Measurements from ENCODE around the gene NUFIP2. TPM values are rescaled to one million over a fixed set of nuclear protein-coding genes. Genes with fewer than 3 reads are reported as not detected.

Gene NUFIP2
- polyA plus RNA-seq, 1 donor from 2014 or later: 14.4 TPM

DNA sequence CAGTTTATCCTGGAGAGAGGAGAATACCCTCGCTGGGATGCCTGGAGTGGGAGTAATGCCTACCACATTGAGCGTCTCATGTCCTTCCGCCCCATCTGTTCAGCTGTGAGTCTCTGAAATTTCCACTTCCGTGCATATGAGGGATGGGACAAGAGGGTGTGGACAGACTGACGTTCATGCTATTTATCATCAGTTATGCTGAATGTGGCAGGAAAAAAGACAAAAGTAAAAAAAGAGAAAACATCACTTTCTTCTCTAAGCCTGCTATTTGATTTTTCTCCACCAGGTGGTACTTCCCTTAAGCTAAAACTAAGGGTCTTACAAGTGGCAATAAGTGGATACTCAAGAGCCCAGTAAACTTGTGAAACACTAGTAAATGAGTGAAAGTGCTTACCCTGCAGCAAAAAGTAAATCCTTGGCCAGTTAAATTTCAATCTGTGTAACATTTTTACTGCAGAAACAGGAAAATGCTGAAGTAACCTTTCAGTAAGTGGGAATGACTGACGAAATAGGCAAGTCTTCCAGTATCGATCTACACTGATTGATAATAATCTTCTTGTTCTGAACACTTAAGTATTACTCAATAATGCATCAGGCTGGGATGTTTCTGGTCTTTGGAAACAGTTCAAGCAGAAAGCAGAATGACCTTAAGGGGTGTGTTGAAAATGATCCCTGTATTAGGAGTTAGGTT, 41.7 kb downstream of the NUFIP2 start:
- Mint-ChIP-seq H3K4me1 (peaks cover 11 to 27% (median 13%) of the 10 kb centered on the region in 3 donors), H3K4me3 (no peak overlapping the region), H3K9me3 (no peaks in the 10 kb centered on the region), H3K27me3 (no peaks in the 10 kb centered on the region), H3K27ac (peak overlapping the region in 2 of 3 donors; percentile 14 to 28), H3K36me3 (no peaks in the 10 kb centered on the region)

DNA sequence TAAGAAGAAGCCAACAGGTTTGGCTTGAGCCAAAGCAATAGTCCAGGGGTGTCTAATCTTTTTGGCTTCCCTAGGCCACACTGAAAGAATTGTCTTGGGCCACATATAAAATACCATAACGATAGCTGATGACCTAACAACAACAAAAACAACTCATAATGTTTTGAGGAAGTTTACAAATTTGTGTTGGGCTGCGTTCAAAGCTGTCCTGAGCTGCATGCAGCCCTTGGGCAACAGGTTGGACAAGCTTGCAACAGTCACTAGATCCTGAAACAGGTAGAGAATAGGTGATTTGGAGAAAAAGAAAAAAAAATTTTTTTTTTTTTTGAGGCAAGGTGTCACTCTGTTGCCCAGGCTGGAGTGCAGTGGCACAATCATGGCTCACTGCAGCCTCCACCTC, 42.8 kb downstream of the NUFIP2 start:
- Mint-ChIP-seq H3K36me3 (no peaks in the 10 kb centered on the region), H3K4me1 (peaks cover 13 to 21% (median 13%) of the 10 kb centered on the region in 3 donors), H3K27me3 (no peaks in the 10 kb centered on the region), H3K27ac (peak overlapping the region in 1 of 3 donors; percentile 79), H3K9me3 (no peaks in the 10 kb centered on the region), H3K4me3 (no peak overlapping the region)

DNA sequence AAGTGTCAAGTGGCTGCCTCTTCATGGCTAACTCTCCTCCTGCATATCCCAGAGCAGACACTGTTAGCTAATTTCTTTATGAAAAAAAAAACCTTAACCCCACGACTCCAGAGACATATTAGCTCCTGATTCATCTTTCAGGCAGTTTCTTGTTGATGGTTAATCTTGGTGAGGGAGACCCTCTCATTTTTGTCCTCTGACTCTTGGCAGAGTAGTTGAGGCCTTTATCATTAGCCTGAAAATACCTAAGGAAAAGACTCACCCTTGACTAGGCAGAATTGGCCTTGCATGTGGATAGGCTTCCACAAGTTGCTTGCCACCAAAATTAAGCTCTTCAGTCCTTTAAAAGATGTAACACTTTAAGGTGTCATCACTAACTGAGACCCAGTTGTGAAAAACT, 43.3 kb downstream of the NUFIP2 start:
- no peaks in the 10 kb centered on the region for H3K27me3 Mint-ChIP-seq
- H3K4me3 Mint-ChIP-seq: no peak overlapping the region
- no peaks in the 10 kb centered on the region for H3K36me3 Mint-ChIP-seq
- H3K27ac Mint-ChIP-seq: peak overlapping the region in 1 of 3 donors; percentile 6
- H3K9me3 Mint-ChIP-seq: no peaks in the 10 kb centered on the region
- peaks cover 12 to 17% (median 13%) of the 10 kb centered on the region in 3 donors for H3K4me1 Mint-ChIP-seq

DNA sequence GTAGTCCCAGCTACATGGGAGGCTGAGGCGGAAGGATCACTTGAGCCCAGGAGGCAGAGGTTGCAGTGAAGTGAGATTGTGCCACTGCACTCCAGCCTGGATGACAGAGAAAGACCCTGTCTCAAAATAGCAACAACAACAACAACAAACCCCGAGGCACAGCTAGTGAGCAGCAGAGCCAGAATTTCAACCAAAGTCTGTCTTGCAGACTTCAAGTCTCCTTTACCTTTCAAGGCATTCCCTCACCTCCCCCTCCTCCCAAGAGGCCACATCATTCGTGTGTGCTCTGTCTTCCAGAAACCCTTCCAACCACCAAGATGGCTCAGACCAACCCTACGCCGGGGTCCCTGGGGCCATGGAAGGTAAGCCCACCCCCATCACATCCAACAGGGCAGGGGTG, 45.1 kb downstream of the NUFIP2 start:
- no peak overlapping the region for H3K4me3 Mint-ChIP-seq
- H3K36me3 Mint-ChIP-seq: no peaks in the 10 kb centered on the region
- peaks cover 12 to 17% (median 13%) of the 10 kb centered on the region in 3 donors for H3K4me1 Mint-ChIP-seq
- no peaks in the 10 kb centered on the region for H3K9me3 Mint-ChIP-seq
- H3K27ac Mint-ChIP-seq: no peak overlapping the region
- H3K27me3 Mint-ChIP-seq: no peaks in the 10 kb centered on the region

DNA sequence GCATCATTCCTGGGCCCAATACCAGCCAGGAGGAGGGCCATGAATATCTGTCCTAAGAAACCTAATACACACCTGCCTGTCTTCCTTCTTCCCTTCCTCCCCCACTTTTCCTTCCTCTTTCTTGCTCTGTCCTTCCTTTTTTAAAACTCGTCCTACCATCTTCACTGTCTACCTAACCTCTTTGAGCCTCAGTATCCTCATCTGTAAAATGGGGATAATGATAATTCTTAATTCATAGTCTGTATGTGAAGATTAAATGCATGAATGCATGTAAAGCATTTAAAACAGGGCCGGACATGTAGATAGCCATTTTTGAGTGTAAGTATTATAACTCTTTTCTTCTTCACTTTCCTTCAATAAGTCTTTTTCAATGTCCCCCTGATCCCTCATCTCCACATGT, 46.7 kb downstream of the NUFIP2 start:
- H3K4me3 Mint-ChIP-seq: no peak overlapping the region
- no peaks in the 10 kb centered on the region for H3K9me3 Mint-ChIP-seq
- H3K36me3 Mint-ChIP-seq: no peaks in the 10 kb centered on the region
- peaks cover 7 to 14% (median 9%) of the 10 kb centered on the region in 3 donors for H3K4me1 Mint-ChIP-seq
- no peaks in the 10 kb centered on the region for H3K27me3 Mint-ChIP-seq
- peak overlapping the region in 1 of 3 donors; percentile 65 for H3K27ac Mint-ChIP-seq

DNA sequence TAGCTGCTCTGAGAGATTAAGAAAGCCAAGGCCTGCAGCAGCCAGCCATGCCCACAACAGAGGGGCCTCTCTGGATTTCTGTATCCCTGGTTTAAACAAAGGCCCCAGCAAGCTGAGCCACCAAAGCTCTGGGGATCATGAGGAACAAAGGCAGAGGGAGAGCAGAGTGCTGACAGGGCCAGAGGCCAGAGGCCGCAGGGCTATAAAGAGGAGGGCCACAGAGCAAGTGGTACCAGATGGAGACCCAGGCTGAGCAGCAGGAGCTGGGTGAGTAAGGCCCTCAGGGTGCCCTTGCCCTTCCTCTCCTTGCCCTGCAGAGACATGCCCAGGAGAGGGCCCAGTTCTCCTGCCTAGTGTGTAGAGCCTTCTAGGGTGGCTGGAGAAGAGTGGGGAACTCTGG, 47.3 kb downstream of the NUFIP2 start, which contains the start of gene CRYBA1:
Gene CRYBA1 (plus strand): TSS at position 232 of the 400 bp plus-strand sequence. CDS start 5 bp downstream, at position 237.
- H3K9me3 Mint-ChIP-seq: no peaks in the 10 kb centered on the region
- H3K27ac Mint-ChIP-seq: peak within 1 kb of the TSS in 1 of 3 donors; percentile 65
- H3K4me3 Mint-ChIP-seq: peak within 1 kb of the TSS in 1 of 4 donors; percentile 53
- no peaks in the 10 kb centered on the region for H3K27me3 Mint-ChIP-seq
- no peaks in the 10 kb centered on the region for H3K36me3 Mint-ChIP-seq
- H3K4me1 Mint-ChIP-seq: peaks cover 3 to 9% (median 6%) of the 10 kb centered on the region in 3 donors

DNA sequence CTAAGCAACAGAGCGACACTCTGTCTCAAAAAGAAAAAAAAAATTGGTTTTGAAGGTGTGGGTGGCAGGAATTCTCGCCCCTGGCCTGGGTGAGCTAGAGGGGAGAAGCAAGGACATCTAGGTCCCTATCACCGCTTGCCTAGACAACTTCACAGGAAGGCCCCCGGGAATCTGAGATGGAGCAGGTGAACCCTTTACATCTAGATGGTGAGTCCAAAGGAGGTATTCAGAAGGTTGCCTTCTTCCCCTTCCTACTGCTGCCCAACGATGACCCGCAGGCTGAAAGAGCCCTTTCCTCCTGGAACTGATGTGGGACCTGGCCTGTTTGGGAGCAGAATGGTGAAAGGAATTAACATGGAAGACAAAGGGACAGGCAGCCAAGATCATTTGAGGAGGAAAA, 48.5 kb downstream of the NUFIP2 start:
- H3K36me3 Mint-ChIP-seq: no peaks in the 10 kb centered on the region
- H3K4me1 Mint-ChIP-seq: peaks cover 3 to 6% (median 6%) of the 10 kb centered on the region in 3 donors
- no peak overlapping the region for H3K4me3 Mint-ChIP-seq
- H3K9me3 Mint-ChIP-seq: no peaks in the 10 kb centered on the region
- H3K27me3 Mint-ChIP-seq: no peaks in the 10 kb centered on the region
- no peak overlapping the region for H3K27ac Mint-ChIP-seq

DNA sequence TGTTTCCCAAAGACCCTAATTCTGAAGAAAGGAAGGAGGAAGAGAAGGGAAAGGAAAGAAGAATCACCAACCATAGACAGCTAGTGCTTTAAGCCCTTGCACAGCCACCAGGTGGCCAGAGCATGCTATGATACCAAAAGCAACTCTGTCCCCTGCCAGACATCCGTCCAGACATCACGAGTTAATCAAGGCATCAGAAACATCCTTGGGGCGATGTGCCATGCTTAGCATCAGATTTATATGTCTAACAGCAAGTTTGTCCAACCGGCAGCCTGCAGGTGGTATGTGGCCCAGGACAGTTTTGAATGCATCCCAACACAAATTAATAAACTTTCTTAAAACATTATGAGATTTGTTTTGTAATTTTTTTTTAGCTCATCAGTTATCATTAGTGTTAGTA, 50.2 kb downstream of the NUFIP2 start:
- Mint-ChIP-seq H3K27me3 (no peaks in the 10 kb centered on the region), H3K36me3 (no peaks in the 10 kb centered on the region), H3K4me3 (no peak overlapping the region), H3K9me3 (no peaks in the 10 kb centered on the region), H3K27ac (no peak overlapping the region), H3K4me1 (peaks cover 0 to 6% (median 3%) of the 10 kb centered on the region in 3 donors)

DNA sequence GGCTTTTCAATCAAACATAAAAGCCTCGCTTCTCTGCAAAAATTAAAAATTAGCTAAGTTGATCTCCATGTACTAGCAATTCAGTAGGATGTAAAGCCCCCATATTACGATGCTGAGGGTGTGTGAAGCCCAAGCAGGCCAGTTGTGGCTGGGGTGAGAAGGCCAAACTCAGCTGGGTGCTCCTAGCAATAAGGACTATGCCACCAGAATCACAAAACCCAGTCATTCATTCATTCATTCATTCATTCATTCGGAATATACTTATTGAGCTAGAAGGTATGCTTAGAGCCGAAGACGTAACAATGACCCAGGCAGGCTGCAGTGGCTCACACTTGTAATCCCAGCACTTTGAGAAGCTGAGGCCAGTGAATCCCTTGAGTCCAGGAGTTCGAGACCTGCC, 51.2 kb downstream of the NUFIP2 start:
- Mint-ChIP-seq H3K4me3 (no peak overlapping the region), H3K27ac (no peak overlapping the region), H3K36me3 (no peaks in the 10 kb centered on the region), H3K9me3 (no peaks in the 10 kb centered on the region), H3K4me1 (peaks cover 0 to 6% (median 3%) of the 10 kb centered on the region in 3 donors), H3K27me3 (no peaks in the 10 kb centered on the region)

DNA sequence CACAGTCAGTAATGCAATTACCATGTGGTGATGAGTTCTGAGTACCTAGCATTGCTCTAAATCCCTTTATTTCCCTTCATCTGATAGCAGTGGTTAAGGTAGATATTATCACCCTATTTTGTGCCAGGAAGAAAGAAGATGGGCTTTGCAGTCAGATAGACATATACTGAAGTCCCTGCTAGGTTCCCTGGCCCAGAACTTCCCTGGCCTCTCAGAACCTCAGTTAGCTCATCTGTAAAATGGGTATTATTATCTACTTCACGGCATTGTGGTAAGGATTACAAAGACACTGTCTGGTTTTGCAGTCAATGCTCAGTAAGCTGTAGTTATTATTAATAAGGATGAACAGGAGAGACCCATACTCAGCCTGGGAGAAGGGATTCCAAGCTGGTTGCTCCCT, 51.9 kb downstream of the NUFIP2 start:
- no peaks in the 10 kb centered on the region for H3K27me3 Mint-ChIP-seq
- no peaks in the 10 kb centered on the region for H3K36me3 Mint-ChIP-seq
- H3K4me3 Mint-ChIP-seq: no peak overlapping the region
- H3K27ac Mint-ChIP-seq: no peak overlapping the region
- H3K9me3 Mint-ChIP-seq: no peaks in the 10 kb centered on the region
- peaks cover 0 to 2% (median under 1%) of the 10 kb centered on the region in 3 donors for H3K4me1 Mint-ChIP-seq

DNA sequence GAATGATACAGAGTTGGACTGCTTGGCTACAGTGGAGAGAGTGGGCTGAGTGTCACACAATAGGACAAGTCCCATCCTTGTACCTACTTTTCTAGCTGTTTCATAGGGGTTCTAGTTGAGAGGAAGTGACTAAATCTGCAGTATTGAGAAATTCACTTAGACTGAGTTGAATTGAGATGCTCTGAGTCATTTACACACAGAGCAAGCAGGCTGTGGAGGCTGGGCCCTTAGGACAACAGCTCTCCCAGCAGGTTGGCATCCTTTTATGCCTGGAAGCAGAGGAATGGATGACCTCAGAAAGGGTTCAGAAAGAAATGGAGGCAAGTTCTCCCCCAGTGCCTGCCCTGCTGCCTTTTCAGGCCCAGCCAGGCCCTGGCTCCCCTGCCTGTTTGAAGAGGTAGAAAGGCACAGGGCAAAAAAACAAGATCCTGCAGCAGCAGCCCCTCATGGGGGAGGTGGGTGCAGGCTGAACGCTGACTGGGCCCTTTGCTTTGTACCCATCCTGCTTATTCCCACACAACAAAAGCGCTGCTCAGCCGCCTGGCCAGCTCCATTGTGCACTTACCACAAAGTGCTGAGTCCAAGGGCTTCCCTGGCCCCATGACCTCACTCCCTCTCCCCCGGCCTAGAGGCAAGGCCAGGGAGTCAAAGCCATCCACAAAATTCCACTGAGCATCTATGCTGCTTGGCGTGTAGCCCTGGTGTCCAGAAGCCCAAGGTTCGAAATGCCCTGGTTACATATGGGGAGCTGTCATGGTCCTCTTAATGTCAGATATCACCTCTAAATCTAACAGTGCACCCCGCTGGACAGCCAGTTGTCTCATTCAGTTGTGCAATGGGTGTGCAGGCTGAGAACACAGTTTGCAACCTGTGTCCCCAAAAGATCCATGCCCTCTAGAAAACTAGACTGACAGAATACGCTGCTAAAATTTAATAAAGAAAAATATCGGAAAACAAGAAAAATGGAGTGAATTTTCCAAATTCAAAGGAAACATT, 52.7 kb downstream of the NUFIP2 start:
- H3K36me3 Mint-ChIP-seq: no peaks in the 10 kb centered on the region
- H3K4me1 Mint-ChIP-seq: peaks cover 0 to 2% (median 0%) of the 10 kb centered on the region in 3 donors
- H3K27ac Mint-ChIP-seq: no peak overlapping the region
- no peaks in the 10 kb centered on the region for H3K27me3 Mint-ChIP-seq
- no peaks in the 10 kb centered on the region for H3K9me3 Mint-ChIP-seq
- H3K4me3 Mint-ChIP-seq: no peak overlapping the region

DNA sequence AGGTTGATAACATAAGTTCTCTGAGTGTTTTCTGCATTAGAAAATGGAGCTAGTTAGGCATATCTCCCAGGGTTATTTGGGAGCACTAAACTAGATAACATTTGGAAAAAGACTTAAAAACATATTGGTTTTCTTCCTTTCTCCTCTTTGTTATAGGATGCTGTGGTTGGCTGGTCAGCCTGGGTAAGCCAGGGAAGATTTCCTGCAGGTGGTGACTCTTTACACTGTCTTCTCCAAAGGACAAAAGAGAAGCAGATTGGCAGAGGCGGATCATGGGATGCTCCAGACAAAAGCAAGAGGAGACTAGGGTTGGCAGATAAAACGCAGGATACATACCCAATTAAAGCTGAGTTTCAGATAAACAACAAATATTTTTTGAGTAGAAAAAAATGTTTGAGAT, 53.5 kb downstream of the NUFIP2 start:
- no peaks in the 10 kb centered on the region for H3K36me3 Mint-ChIP-seq
- no peak overlapping the region for H3K27ac Mint-ChIP-seq
- no peaks in the 10 kb centered on the region for H3K27me3 Mint-ChIP-seq
- H3K9me3 Mint-ChIP-seq: no peaks in the 10 kb centered on the region
- peaks cover 0 to 2% (median 0%) of the 10 kb centered on the region in 3 donors for H3K4me1 Mint-ChIP-seq
- peak overlapping the region in 1 of 4 donors; percentile 21 for H3K4me3 Mint-ChIP-seq

DNA sequence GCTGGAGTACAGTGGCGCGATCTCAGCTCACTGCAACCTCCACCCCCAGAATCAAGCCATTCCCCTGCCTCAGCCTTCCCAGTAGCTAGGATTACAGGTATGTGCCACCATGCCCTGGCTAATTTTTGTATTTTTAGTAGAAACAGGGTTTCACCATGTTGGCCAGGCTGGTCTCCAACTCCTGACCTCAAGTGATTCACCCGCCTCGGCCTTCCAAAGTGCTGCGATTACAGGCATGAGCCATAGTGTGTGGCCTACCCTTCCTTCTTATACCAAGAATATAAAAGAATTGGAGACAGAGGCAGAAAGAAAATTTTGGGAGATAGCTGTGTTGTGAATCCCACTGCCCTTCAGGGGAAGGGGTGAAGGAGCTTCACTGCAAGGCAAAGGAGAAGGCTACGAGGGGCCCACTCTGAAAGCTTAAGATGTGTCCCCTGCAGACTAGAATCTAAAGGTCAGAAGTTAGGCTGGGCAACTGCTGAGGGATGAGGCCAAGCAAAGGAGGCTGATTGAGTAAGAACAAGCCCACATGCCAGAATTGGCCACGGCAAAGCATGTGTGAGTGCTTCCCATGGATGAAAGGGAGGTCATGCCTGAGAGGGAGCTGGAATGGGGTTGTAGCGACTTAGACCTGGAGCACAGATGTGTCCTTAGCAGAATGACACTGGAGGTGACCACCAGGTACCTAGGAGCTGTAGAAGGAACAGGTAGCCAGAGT, 55.7 kb downstream of the NUFIP2 start:
- peaks cover 1% of the 10 kb centered on the region for H3K36me3 Mint-ChIP-seq
- H3K4me3 Mint-ChIP-seq: no peak overlapping the region
- H3K27me3 Mint-ChIP-seq: no peaks in the 10 kb centered on the region
- no peaks in the 10 kb centered on the region for H3K9me3 Mint-ChIP-seq
- H3K27ac Mint-ChIP-seq: peak overlapping the region in 1 of 3 donors; percentile 65
- H3K4me1 Mint-ChIP-seq: peaks cover 0 to 2% (median 0%) of the 10 kb centered on the region in 3 donors

DNA sequence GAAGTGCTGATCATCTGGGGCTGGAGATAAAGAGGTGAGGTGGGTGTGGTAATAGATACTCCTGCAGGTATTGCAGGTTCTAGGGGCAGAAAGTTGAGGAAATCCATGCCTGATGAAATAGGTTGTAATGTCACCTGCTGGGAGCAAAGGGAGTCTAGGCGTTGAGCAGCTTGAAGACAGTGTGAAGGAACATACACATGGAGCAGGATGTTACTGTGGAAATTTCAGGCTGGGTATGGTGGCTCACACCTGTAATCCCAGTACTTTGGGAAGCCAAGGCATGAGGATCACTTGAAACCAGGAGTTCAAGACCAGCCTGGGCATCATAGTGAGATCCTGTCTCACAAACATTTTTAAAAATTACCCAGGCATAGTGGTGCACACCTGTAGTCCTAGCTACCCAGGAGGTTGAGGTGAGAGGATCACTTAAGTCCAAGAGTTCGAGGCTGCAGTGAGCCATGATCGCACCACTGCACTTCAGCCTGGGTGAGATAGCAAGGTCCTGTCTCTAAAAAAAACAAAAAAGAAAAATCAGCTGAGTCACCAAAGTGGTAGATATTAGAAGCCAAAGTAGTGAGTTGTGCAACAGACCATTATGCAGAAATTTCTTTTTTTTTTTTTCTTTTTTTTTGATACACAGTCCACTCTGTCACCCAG, 56.3 kb downstream of the NUFIP2 start:
- H3K36me3 Mint-ChIP-seq: peaks cover 1% of the 10 kb centered on the region
- no peaks in the 10 kb centered on the region for H3K27me3 Mint-ChIP-seq
- H3K4me3 Mint-ChIP-seq: no peak overlapping the region
- peak overlapping the region in 1 of 3 donors; percentile 65 for H3K27ac Mint-ChIP-seq
- peaks cover 0 to 2% (median 0%) of the 10 kb centered on the region in 3 donors for H3K4me1 Mint-ChIP-seq
- no peaks in the 10 kb centered on the region for H3K9me3 Mint-ChIP-seq
